Keratinocyte (primary cell): ENCODE data around the gene LRRC9. TPM values are rescaled to one million over a fixed set of nuclear protein-coding genes. Genes with fewer than 3 reads are reported as not detected.
"Not testable (repeated sequence)": the region's sequence is repeated elsewhere in the genome, so short reads cannot be mapped to it uniquely, and the experiment has no call there.

Experiments used
- DNase-seq: peaks from one replicate; pipeline ENCODE4 v3.0.0-alpha.2; 2011; ENCODE audit warnings: low read depth, missing footprints, low spot score
- FAIRE-seq: peaks from 2 replicates; lab custom pipeline; 2011; peaks lifted over from hg19 to GRCh38; lab: Jason Lieb, UNC
- H2AFZ ChIP-seq: 2 replicates; pipeline ENCODE4 v1.6.0; 2012; ENCODE audit warnings: low read length, control low read depth, inconsistent platforms; ENCODE audit not compliant: control insufficient read depth
- H3K27ac ChIP-seq: 2 replicates; pipeline ENCODE4 v1.5.1; 2011; ENCODE audit warnings: low read length; ENCODE audit not compliant: control insufficient read depth, insufficient read depth
- H3K27me3 ChIP-seq: 3 replicates; pipeline ENCODE4 v1.6.0; 2011; ENCODE audit warnings: low read length; ENCODE audit not compliant: control insufficient read depth, insufficient read depth; ENCODE audit errors: extremely low read depth
- H3K36me3 ChIP-seq, 2 experiments: 2 replicates in 1 of 2; 3 replicates in 1 of 2; pipeline ENCODE4 v1.5.1; 2011; ENCODE audit warnings: low read length in 2 of 2, mild to moderate bottlenecking in 1 of 2; ENCODE audit not compliant: control insufficient read depth in 2 of 2, insufficient read depth in 2 of 2; ENCODE audit errors: extremely low read depth in 1 of 2
- H3K4me1 ChIP-seq: 3 replicates; pipeline ENCODE4 v1.5.1; 2011; ENCODE audit warnings: low read length; ENCODE audit not compliant: control insufficient read depth, insufficient read depth; ENCODE audit errors: extremely low read depth
- H3K4me2 ChIP-seq: 3 replicates; pipeline ENCODE4 v1.6.0; 2011; ENCODE audit warnings: low read depth, low read length; ENCODE audit not compliant: control insufficient read depth, insufficient read depth; ENCODE audit errors: extremely low read depth
- H3K4me3 ChIP-seq, 3 experiments: fragments of 200-600 bp in 1 of 3; sonication (generic) in 1 of 3; 2 replicates in 2 of 3; 3 replicates in 1 of 3; pipeline ENCODE4 v1.5.1; 2011 to 2016; ENCODE audit warnings: low read length in 3 of 3, mild to moderate bottlenecking in 3 of 3, control low read depth in 2 of 3, inconsistent platforms in 1 of 3, low read depth in 1 of 3, mixed read lengths in 1 of 3, mixed run types in 1 of 3, moderate library complexity in 1 of 3; ENCODE audit not compliant: control insufficient read depth in 2 of 3, insufficient read depth in 2 of 3; ENCODE audit errors: extremely low read depth in 1 of 3
- H3K79me2 ChIP-seq: 2 replicates; pipeline ENCODE4 v1.6.0; 2012; ENCODE audit warnings: low read length; ENCODE audit not compliant: control insufficient read depth, insufficient read depth
- H3K9ac ChIP-seq: 3 replicates; pipeline ENCODE4 v1.6.0; 2011; ENCODE audit warnings: low read length; ENCODE audit not compliant: control insufficient read depth, insufficient read depth; ENCODE audit errors: extremely low read depth
- H3K9me1 ChIP-seq: 3 replicates; pipeline ENCODE4 v1.6.0; 2011; ENCODE audit warnings: low read length; ENCODE audit not compliant: control insufficient read depth, insufficient read depth; ENCODE audit errors: extremely low read depth
- H3K9me3 ChIP-seq: 2 replicates; pipeline ENCODE4 v1.5.1; 2012; ENCODE audit warnings: low read depth, low read length; ENCODE audit not compliant: control insufficient read depth
- H4K20me1 ChIP-seq: 3 replicates; pipeline ENCODE4 v1.6.0; 2011; ENCODE audit warnings: low read length; ENCODE audit not compliant: control insufficient read depth, insufficient read depth; ENCODE audit errors: extremely low read depth
- CTCF ChIP-seq, 3 experiments: IDR thresholded peaks in 1 of 3; conservative IDR thresholded peaks in 1 of 3; optimal IDR thresholded peaks in 1 of 3; 2 replicates in 2 of 3; 3 replicates in 1 of 3; pipeline versions ENCODE3 to v1.5.1; 2011; ENCODE audit warnings: low read length in 3 of 3, mild to moderate bottlenecking in 3 of 3, moderate library complexity in 2 of 3, control low read depth in 1 of 3, inconsistent platforms in 1 of 3; ENCODE audit not compliant: insufficient read depth in 2 of 3; ENCODE audit errors: extremely low read depth in 1 of 3
- EZH2 ChIP-seq: IDR thresholded peaks from one replicate; pipeline ENCODE4 v1.6.1; 2012; ENCODE audit warnings: inconsistent platforms, mild to moderate bottlenecking, low read length, moderate library complexity
- dilution Hi-C: fragments of 300-500 bp; cut with MboI; formaldehyde crosslinking; loops from one replicate; pipeline ENCODE4 v1.7.0; 2020; ENCODE audit warnings: low sequenced_read_pairs; ENCODE audit not compliant: extremely low pct_ligation_motif_present
- polyA plus RNA-seq, 5 experiments: library from polyadenylated mRNA; depleted of rRNA in 3 of 5; stranded (reverse) in 3 of 5; stranded (forward) in 1 of 5; unstranded in 1 of 5; fragments of >200 nt; gene quantifications; 1 replicate in 1 of 5; 2 replicates in 3 of 5; 3 replicates in 1 of 5; pipeline versions ENCODE4 v1.2.1 to v1.2.3, GENCODE V29; 2011 to 2012; ENCODE audit warnings: missing spikeins in 2 of 5, low read depth in 1 of 5, low replicate concordance in 1 of 5

LRRC9 gene
- polyA plus RNA-seq, 1 donor (not counting 4 experiments of a cell fraction or from before 2014, with no cell fraction given) = not detected

GRCh38 chr14:60008042-60008441 is 88.1 kb downstream of the LRRC9 start:
- FAIRE-seq (no peak), DNase-seq (no peak)
- Histone ChIP-seq H3K9me3 (no peaks in the 10 kb centered on the region), H3K4me2 (no peak overlapping the region), H3K9ac (no peak overlapping the region), H4K20me1 (no peaks in the 10 kb centered on the region), H3K4me1 (no peaks in the 10 kb centered on the region), H2AFZ (no peak overlapping the region), H3K79me2 (no peaks in the 10 kb centered on the region), H3K9me1 (no peaks in the 10 kb centered on the region), H3K27ac (no peak overlapping the region), H3K36me3 (no peaks in the 10 kb centered on the region), H3K4me3 (no peak overlapping the region), H3K27me3 (no peaks in the 10 kb centered on the region)
- TF ChIP-seq EZH2 (no peak), CTCF (optimal IDR thresholded peaks at IDR 0.05 in 1 of 3, IDR thresholded peaks at IDR 0.05 in 1 of 3, conservative IDR thresholded peaks at IDR 0.05 in 1 of 3; ENCODE audit: extremely low read depth in 1 of 3, insufficient read depth in 2 of 3, low read length in 3 of 3) (no peak)
- dilution Hi-C loops = no loop called here

- H3K4me3 ChIP-seq, H3K36me3 ChIP-seq, H3K79me2 ChIP-seq, H3K9ac ChIP-seq, H4K20me1 ChIP-seq, H3K27me3 ChIP-seq, H3K4me1 ChIP-seq, H3K9me1 ChIP-seq, H3K4me2 ChIP-seq, FAIRE-seq, dilution Hi-C loops, H3K9me3 ChIP-seq, DNase-seq, H3K27ac ChIP-seq, H2AFZ ChIP-seq: not testable (repeated sequence)
These were observed 90.3 kb downstream of the LRRC9 start for GRCh38 chr14:60010263-60010662.

- TF ChIP-seq CTCF (optimal IDR thresholded peaks at IDR 0.05 in 1 of 3, IDR thresholded peaks at IDR 0.05 in 1 of 3, conservative IDR thresholded peaks at IDR 0.05 in 1 of 3; ENCODE audit: extremely low read depth in 1 of 3, insufficient read depth in 2 of 3, low read length in 3 of 3) (no peak), EZH2 (no peak)
- Histone ChIP-seq H3K36me3 (no peaks in the 10 kb centered on the region), H3K79me2 (no peaks in the 10 kb centered on the region), H3K9ac (no peak overlapping the region), H3K4me2 (no peak overlapping the region), H3K4me1 (no peaks in the 10 kb centered on the region), H3K9me3 (no peaks in the 10 kb centered on the region), H3K9me1 (no peaks in the 10 kb centered on the region), H3K4me3 (no peak overlapping the region), H3K27me3 (no peaks in the 10 kb centered on the region), H4K20me1 (no peaks in the 10 kb centered on the region), H3K27ac (no peak overlapping the region), H2AFZ (no peak overlapping the region)
- FAIRE-seq (no peak), DNase-seq (no peak)
- dilution Hi-C loops = no loop called here
These were observed 94.5 kb downstream of the LRRC9 start for GRCh38 chr14:60014402-60014801.
